Right kidney (tissue), 1 donor: ENCODE measurements around the gene TSEN2.
"Not testable (repeated sequence)": the region's sequence is repeated elsewhere in the genome, so short reads cannot be mapped to it uniquely, and the experiment has no call there.

Experiments
- DNase-seq: peaks from one replicate; pipeline ENCODE4 v3.0.0-alpha.2; 2016

The TSEN2 gene

DNA sequence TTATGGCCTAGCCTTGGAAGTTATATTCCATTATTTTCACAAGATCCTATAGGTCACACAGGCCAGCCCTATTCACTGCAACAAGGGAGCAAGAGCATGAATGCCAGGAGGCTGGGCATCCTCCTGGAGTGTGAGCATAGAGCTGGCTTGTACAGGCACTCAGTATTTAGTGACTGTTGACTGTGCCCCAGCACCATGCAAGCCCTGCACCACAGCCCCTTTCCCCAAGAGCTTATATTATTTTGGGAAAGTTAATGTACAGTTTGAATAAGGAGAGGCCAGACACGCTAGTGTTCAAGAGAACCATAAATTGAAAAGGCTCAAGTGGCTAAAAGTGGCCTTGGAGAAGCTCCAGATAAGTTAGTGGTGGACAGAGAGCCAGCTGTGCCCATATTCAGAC lies 32.3 kb upstream of the TSEN2 start:
- DNase-seq = no peak

- DNase-seq = no peak
Observed at GRCh38 chr3:12452361-12453330, 31.6 kb upstream of the TSEN2 start.

DNA sequence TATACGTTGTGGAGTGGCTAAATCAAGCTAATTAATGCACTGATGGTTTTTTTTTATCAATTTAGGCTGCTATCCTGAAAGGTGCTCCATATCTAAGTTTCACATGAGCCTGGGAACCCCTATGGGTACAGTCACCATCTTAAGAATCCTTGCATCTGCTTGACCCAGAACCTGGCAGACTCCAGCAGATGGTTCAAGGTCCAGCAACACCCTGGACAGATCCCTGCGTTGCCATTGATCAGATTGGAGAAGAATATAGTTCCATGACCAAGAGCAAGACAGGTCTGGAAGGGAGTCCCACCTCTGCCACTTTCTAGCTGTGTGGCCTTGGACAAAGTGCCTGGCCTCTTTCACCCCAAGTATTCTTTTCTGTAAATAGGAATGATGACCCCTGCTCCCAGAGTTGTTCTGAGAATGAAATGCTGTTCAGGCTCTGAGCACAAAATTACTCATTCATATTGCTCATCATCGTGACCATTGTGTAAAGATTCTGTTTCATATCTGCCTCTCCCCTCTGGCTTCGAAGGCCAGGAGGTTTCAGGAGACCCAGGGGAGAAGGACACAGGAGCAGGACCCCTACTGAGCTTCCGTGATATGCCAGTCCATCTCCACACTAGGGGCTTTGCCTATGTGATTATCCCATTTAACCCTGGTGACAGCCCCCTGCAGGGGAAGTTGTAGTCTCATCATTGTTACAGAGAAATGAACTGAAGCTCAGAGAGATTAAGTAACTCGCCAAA lies 30.0 kb upstream of the TSEN2 start:
- no peak for DNase-seq

DNA sequence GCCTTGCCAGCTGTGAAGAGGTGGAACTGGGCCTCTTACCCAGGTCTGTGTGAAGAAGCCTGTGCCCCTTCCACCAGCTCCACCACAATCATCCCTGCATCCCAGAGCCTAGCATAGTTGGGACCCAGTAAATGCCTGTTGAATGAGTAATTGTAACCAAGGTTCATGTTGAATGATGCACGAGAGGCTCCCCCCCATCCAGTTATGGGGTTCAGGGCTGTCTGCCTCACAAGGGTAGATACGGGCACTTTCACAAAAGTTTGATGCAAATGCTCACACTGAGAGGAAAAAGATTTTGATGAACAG lies 29.5 kb upstream of the TSEN2 start:
- DNase-seq = no peak

GRCh38 chr3:12455740-12456139 lies 28.5 kb upstream of the TSEN2 start:
- no peak for DNase-seq

DNA sequence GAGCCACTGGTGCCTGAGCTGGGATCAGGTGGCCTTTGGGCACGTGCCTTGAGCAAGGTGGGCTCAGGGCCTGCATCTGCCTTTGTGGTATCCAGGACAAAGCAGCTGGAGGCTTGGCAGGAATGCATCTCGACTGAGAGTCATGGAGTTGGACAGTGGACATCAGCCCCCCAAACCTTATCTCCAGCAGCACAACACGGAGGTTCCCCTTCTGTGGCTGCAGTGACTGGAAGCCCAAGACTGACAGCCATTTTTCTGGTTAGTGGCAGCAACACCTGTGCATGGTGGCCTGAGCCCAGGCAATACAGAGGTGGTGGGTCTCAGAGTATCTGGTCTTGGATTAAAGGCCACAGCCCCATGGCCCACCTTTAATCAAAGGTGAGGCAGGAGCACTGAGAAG lies 27.8 kb upstream of the TSEN2 start:
- DNase-seq = no peak

GRCh38 chr3:12457380-12457779 lies 26.9 kb upstream of the TSEN2 start:
- DNase-seq = not testable (repeated sequence)

GRCh38 chr3:12458901-12459300 lies 25.4 kb upstream of the TSEN2 start:
- no peak for DNase-seq

DNA sequence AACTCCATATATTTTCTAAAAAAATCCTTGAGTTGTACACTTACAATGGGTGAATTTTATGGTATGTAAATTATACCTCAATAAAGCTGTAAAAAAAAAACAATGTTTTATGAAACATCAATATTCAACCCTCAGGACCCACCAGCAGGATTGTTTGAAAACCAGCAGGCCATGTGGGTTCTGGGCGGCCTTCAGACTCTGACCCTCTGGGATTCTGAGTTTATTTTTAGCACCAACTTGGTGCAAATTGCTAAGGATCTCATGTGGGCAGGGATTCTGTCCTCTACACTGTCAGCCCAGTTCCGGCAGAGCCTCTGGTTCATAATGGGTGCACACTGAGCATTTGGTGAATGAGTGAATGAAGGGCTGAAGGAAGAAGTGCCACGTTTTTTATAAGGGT lies 24.2 kb upstream of the TSEN2 start:
- DNase-seq = no peak

GRCh38 chr3:12461097-12461649 lies 23.1 kb upstream of the TSEN2 start:
- no peak for DNase-seq

DNA sequence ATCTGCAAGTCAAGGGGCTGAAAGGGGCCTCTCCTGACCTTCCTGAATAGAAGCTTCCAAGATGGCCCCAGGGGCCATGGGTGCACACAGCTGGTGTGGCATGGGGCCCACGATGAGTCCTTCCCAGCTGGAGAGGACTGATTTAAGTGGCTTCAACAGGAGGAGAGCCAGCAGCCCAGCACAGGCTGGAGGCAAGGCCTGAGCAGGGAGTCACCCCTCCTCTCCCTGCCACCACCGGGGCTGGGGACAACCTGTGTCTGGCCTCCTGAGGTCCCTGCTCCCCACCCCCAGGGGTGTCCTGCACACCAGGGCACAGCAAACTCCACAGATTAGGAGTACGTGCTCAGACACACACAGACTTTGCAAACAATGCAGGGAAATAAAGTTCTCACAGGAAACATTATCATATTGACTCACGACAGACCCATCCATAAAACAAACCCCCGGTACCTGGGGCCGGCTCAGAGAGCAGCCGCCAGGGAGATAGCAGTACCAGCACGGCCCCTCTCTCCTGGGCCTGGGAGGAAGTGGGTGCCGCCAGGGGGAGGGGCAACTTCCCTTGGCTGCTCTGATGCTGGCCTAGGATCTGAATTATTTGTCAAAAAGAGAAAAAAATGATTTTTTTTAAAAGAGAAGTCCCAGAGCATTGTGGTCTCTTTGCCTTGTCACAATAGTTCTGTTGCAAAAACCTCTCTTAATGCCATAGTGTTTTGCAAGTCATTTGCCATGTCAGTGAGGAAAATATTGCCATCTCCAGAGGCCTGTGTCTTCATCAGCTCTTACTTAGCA lies 21.9 kb upstream of the TSEN2 start:
- DNase-seq = no peak

GRCh38 chr3:12463686-12464085 lies 20.6 kb upstream of the TSEN2 start:
- no peak for DNase-seq

DNA sequence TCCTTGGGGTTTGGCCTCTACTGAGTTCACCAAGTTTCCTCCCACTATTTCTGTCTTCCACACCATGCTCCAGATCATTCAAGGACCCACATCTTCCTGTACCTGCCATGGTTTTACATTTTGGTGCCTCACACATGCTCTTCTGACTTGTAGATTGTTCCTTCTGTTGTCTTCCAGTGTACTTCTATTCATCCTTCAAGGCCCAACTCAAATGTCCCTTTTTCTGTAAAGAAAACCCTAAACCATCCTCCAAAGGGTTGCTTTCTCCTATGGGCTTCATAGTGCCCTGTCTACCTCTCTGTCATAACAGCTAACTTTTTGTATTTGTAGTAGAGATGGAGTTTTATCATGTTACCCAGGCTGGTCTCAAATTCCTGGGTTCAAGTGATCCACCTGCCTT lies 20.1 kb upstream of the TSEN2 start:
- no peak for DNase-seq

DNA sequence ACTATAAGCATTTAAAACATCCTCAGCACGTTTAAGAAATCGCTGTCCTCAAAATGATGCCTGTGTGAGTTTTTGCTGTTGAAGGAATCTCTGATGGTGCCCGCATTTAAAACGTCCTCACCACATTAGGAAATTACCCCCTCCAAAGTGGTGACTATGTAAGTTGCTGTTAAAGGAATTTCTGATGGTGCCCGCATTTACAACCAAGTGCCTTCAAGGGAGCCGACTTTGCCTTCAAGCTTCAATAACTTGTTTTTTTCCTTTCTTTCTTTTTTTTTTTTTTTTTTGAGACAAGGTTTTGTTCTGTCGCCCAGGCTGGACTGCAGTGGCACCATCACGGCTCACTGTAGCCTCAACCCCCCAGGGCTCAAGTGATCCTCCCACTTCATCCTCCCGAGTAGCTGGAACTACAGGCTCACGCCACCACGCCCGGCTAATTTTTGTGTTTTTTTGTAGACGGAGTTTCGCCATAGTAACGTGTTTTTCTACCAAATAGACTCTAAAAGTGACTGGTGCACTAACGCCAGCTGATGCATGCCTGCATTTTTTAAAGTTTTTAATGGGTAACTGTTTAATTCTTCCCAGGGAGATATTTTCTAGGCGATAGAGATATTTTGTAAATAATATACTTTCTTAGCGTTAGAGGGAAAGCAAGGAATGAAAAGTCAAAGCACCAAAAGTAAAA lies 19.0 kb upstream of the TSEN2 start:
- no peak for DNase-seq

DNA sequence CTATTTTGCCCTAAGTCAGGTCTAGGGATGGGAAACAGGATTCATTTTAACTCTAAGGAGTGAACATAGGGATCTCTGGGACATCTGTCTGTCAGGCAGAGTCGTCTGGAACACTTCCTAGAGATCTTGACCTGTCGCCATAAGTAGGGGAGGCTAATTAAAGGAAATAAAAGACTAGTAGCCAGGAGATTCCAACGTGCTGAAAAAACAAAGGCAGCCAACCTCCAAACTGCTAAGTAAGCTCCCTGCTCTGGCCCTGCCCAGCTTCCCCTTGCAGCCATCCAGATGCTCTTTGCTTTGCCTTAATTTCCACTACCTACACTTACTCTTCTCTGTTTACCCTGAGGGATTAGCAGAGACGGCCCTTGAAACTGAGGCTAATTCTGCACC lies 18.4 kb upstream of the TSEN2 start:
- DNase-seq = no peak

- DNase-seq = no peak
Observed at GRCh38 chr3:12467746-12468145, 16.5 kb upstream of the TSEN2 start.

- DNase-seq = no peak
Observed at GRCh38 chr3:12468276-12468675, 16.0 kb upstream of the TSEN2 start.

DNA sequence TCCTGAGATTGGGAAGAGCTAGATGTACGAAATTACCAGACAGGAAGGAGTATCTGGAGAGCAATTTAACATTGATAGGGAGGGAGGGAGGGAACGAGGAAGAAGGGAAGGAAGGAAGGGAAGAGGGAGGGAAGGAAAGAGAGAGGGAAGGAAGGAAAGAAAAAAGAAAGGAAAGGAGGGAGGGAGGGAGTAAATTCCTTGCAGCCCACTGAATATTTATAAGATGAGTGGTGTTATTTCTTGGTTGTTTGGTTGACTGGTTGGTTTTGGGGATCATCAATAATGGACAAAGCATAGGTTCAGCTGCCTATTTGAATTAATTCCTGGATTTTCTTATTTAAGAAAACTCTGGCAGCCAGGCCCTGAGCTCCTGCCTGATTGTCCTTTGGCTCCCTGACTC lies 15.5 kb upstream of the TSEN2 start:
- no peak for DNase-seq

DNA sequence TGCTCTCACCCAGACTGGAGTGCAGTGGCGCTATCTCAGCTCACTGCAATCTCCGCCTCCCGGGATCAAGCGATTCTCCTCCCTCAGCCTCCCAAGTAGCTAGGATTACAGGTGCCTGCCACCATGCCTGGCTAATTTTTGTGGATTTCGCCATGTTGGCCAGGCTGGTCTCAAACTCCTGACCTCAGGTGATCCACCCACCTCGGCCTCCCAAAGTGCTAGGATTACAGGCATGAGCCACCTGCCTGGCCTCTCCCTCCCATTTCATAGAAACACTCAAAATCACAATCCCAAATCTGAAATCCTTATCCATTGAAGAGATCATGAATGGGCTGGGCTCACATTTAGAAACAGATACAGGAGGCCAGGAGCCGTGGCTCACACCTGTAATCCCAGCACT lies 15.1 kb upstream of the TSEN2 start:
- DNase-seq = not testable (repeated sequence)

GRCh38 chr3:12470111-12470510 lies 14.2 kb upstream of the TSEN2 start:
- DNase-seq = no peak

DNA sequence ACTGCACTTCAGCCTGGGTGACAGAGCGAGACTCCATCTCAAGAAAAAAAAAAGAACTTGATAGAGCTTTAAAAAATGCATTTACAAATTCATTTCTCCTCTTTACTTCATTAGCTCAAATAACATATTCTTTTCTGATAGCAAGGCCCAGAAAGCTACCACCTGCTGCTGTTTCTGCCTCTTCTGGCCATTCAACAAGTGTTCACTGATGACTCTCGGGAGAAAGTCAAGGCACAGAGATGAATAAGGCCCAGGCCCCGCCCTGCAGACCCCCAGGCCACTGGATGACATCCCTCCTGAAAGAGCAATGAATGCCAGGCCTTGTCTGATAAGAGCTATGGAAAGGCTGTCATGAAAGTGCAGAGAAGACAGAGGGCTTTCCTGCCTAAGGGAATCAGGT lies 13.6 kb upstream of the TSEN2 start:
- no peak for DNase-seq

GRCh38 chr3:12471241-12471640 lies 13.0 kb upstream of the TSEN2 start:
- DNase-seq = no peak
